Measurements from ENCODE around the gene ZNF646.
A peak's percentile ranks its signal among the peaks of the same experiment; 100 is the strongest.
"Not testable (repeated sequence)": the region's sequence is repeated elsewhere in the genome, so short reads cannot be mapped to it uniquely, and the experiment has no call there.

ZNF646 gene

GRCh38 chr16:31089199-31089598 lies 15.0 kb downstream of the ZNF646 start:
- Histone ChIP-seq H3K4me1 (ENCODE audit: control insufficient read depth in 5 of 5, insufficient read depth in 5 of 5, low read length in 5 of 5) (peaks cover 0 to 11% (median 11%) of the 10 kb centered on the region in 5 donors), H3K36me3 (ENCODE audit: control insufficient read depth in 5 of 5, insufficient read depth in 5 of 5, low read length in 5 of 5) (peaks cover 0 to 61% (median 43%) of the 10 kb centered on the region in 5 donors), H3K9ac (ENCODE audit: low read length in 5 of 5) (no peak overlapping the region), H3K4me3 (ENCODE audit: low read depth in 1 of 5, low read length in 5 of 5) (no peak overlapping the region), H3K9me3 (ENCODE audit: control insufficient read depth in 5 of 5, low read length in 5 of 5) (no peaks in the 10 kb centered on the region), H3K27me3 (ENCODE audit: control insufficient read depth in 5 of 5, insufficient read depth in 4 of 5, low read length in 5 of 5) (no peaks in the 10 kb centered on the region), H3K27ac (ENCODE audit: low read depth, low read length) (no peak overlapping the region)

DNA sequence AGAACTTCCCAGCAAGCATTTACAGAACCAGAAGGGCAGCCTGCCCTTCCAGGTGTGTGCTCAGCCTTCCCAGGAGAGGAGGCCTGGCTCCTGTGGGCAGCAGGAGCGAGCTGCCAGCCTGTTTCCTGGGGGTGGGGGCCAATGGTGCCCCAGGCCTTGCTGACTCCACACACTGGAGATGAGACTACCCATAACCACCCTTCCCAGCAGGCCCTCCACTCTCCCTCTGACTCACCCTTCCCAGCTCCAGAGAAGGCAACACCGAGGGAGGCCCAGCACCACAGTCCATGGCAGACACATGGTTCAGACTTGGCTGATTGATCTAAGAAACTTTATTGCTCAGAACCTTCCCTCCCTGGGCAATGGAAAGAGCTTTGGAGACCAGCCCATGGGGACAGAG lies 16.3 kb downstream of the ZNF646 start:
- Histone ChIP-seq H3K4me1 (ENCODE audit: control insufficient read depth in 5 of 5, insufficient read depth in 5 of 5, low read length in 5 of 5) (peaks cover 0 to 21% (median 14%) of the 10 kb centered on the region in 5 donors), H3K4me3 (ENCODE audit: low read depth in 1 of 5, low read length in 5 of 5) (no peak overlapping the region), H3K9me3 (ENCODE audit: control insufficient read depth in 5 of 5, low read length in 5 of 5) (no peaks in the 10 kb centered on the region), H3K36me3 (ENCODE audit: control insufficient read depth in 5 of 5, insufficient read depth in 5 of 5, low read length in 5 of 5) (peaks cover 0 to 48% (median 30%) of the 10 kb centered on the region in 5 donors), H3K27me3 (ENCODE audit: control insufficient read depth in 5 of 5, insufficient read depth in 4 of 5, low read length in 5 of 5) (no peaks in the 10 kb centered on the region), H3K9ac (ENCODE audit: low read length in 5 of 5) (no peak overlapping the region), H3K27ac (ENCODE audit: low read depth, low read length) (no peak overlapping the region)

DNA sequence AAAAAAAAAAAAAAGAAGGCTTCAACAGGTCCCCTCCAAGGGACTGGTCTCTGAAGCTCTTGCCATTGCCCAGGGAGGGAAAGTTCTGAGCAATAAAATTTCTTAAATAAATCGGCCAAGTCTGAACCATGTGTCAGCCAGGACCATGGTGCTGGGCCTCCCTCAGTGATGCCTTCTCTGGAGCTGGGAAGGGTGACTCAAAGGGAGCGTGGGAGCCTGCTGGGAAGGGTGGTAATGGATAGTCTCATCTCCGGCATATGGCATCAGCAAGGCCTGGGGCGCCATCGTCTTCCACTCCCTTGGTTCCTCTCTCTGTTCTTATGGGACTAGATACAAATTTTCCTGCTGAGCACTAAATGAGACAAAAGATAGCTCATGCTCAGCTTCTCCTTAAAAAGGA lies 18.1 kb downstream of the ZNF646 start:
- no peak overlapping the region for H3K27ac ChIP-seq (ENCODE audit: low read depth, low read length)
- no peak overlapping the region for H3K4me3 ChIP-seq (ENCODE audit: low read depth in 1 of 5, low read length in 5 of 5)
- H3K9ac ChIP-seq (ENCODE audit: low read length in 5 of 5): no peak overlapping the region

GRCh38 chr16:31093132-31093703 lies 19.0 kb downstream of the ZNF646 start:
- Histone ChIP-seq H3K36me3 (ENCODE audit: control insufficient read depth in 5 of 5, insufficient read depth in 5 of 5, low read length in 5 of 5) (peaks cover 0 to 24% (median 17%) of the 10 kb centered on the region in 5 donors), H3K9ac (ENCODE audit: low read length in 5 of 5) (peak overlapping the region in 2 of 5 donors; percentile 80 to 87), H3K27ac (ENCODE audit: low read depth, low read length) (no peak overlapping the region), H3K4me1 (ENCODE audit: control insufficient read depth in 5 of 5, insufficient read depth in 5 of 5, low read length in 5 of 5) (peaks cover 0 to 24% (median 16%) of the 10 kb centered on the region in 5 donors), H3K4me3 (ENCODE audit: low read depth in 1 of 5, low read length in 5 of 5) (peak overlapping the region in 2 of 5 donors; percentile 36), H3K9me3 (ENCODE audit: control insufficient read depth in 5 of 5, low read length in 5 of 5) (no peaks in the 10 kb centered on the region), H3K27me3 (ENCODE audit: control insufficient read depth in 5 of 5, insufficient read depth in 4 of 5, low read length in 5 of 5) (no peaks in the 10 kb centered on the region)

More for the DNA sequence above, 18.1 kb downstream of the ZNF646 start:
- Histone ChIP-seq H3K9me3 (ENCODE audit: control insufficient read depth in 5 of 5, low read length in 5 of 5) (no peaks in the 10 kb centered on the region), H3K27me3 (ENCODE audit: control insufficient read depth in 5 of 5, insufficient read depth in 4 of 5, low read length in 5 of 5) (no peaks in the 10 kb centered on the region), H3K4me1 (ENCODE audit: control insufficient read depth in 5 of 5, insufficient read depth in 5 of 5, low read length in 5 of 5) (peaks cover 0 to 24% (median 16%) of the 10 kb centered on the region in 5 donors), H3K36me3 (ENCODE audit: control insufficient read depth in 5 of 5, insufficient read depth in 5 of 5, low read length in 5 of 5) (peaks cover 0 to 32% (median 19%) of the 10 kb centered on the region in 5 donors)

DNA sequence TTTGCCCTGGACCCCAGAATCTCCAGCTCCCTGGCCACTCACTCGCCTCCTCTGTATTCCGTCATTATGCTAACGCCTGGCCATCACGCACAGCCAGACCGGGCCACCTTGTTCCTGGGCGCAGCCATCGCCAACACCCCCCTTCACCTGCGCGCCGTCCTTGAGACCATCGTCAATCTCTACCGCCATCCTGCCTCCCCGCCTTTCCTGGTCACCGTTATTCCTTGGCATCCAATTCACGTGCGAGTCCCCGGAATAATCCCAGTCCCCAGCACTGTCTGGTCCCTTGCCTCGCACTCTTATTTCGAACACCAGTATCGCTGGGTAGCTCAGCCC lies 19.8 kb downstream of the ZNF646 start:
- H3K4me1 ChIP-seq (ENCODE audit: control insufficient read depth in 5 of 5, insufficient read depth in 5 of 5, low read length in 5 of 5): peaks cover 0 to 24% (median 16%) of the 10 kb centered on the region in 5 donors
- peak overlapping the region; percentile 50 for H3K27ac ChIP-seq (ENCODE audit: low read depth, low read length)
- no peaks in the 10 kb centered on the region for H3K27me3 ChIP-seq (ENCODE audit: control insufficient read depth in 5 of 5, insufficient read depth in 4 of 5, low read length in 5 of 5)

GRCh38 chr16:31094424-31095120 lies 20.4 kb downstream of the ZNF646 start, which contains the start of gene VKORC1:
Gene VKORC1 (minus strand): TSS chr16:31094797. CDS start chr16:31094729, 68 bp downstream.
- peak within 1 kb of the TSS; percentile 50 for H3K27ac ChIP-seq (ENCODE audit: low read depth, low read length)
- peaks cover 0 to 15% (median 12%) of the 10 kb centered on the region in 5 donors for H3K36me3 ChIP-seq (ENCODE audit: control insufficient read depth in 5 of 5, insufficient read depth in 5 of 5, low read length in 5 of 5)
- peak within 1 kb of the TSS in 4 of 5 donors; percentile 67 to 95 (median 84) for H3K9ac ChIP-seq (ENCODE audit: low read length in 5 of 5)
- H3K9me3 ChIP-seq (ENCODE audit: control insufficient read depth in 5 of 5, low read length in 5 of 5): peaks cover 0 to under 1% (median 0%) of the 10 kb centered on the region in 5 donors
- peak within 1 kb of the TSS; percentile 84 to 97 (median 90) for H3K4me3 ChIP-seq (ENCODE audit: low read depth in 1 of 5, low read length in 5 of 5)
- no peaks in the 10 kb centered on the region for H3K27me3 ChIP-seq (ENCODE audit: control insufficient read depth in 5 of 5, insufficient read depth in 4 of 5, low read length in 5 of 5)
- peaks cover 0 to 24% (median 16%) of the 10 kb centered on the region in 5 donors for H3K4me1 ChIP-seq (ENCODE audit: control insufficient read depth in 5 of 5, insufficient read depth in 5 of 5, low read length in 5 of 5)

More for the DNA sequence above, 19.8 kb downstream of the ZNF646 start:
- Histone ChIP-seq H3K4me3 (ENCODE audit: low read depth in 1 of 5, low read length in 5 of 5) (peak overlapping the region; percentile 84 to 97 (median 90)), H3K9ac (ENCODE audit: low read length in 5 of 5) (peak overlapping the region in 4 of 5 donors; percentile 67 to 95 (median 84)), H3K9me3 (ENCODE audit: control insufficient read depth in 5 of 5, low read length in 5 of 5) (no peaks in the 10 kb centered on the region), H3K36me3 (ENCODE audit: control insufficient read depth in 5 of 5, insufficient read depth in 5 of 5, low read length in 5 of 5) (peaks cover 0 to 16% (median 15%) of the 10 kb centered on the region in 5 donors)

- H3K27me3 ChIP-seq (ENCODE audit: control insufficient read depth in 5 of 5, insufficient read depth in 4 of 5, low read length in 5 of 5): no peaks in the 10 kb centered on the region
- H3K27ac ChIP-seq (ENCODE audit: low read depth, low read length): no peak overlapping the region
- peaks cover 0 to 9% (median 4%) of the 10 kb centered on the region in 5 donors for H3K4me1 ChIP-seq (ENCODE audit: control insufficient read depth in 5 of 5, insufficient read depth in 5 of 5, low read length in 5 of 5)
- no peak overlapping the region for H3K9ac ChIP-seq (ENCODE audit: low read length in 5 of 5)
- H3K9me3 ChIP-seq (ENCODE audit: control insufficient read depth in 5 of 5, low read length in 5 of 5): peaks cover 0 to 8% (median 5%) of the 10 kb centered on the region in 5 donors
- H3K36me3 ChIP-seq (ENCODE audit: control insufficient read depth in 5 of 5, insufficient read depth in 5 of 5, low read length in 5 of 5): no peaks in the 10 kb centered on the region
- H3K4me3 ChIP-seq (ENCODE audit: low read depth in 1 of 5, low read length in 5 of 5): no peak overlapping the region
These were observed 25.8 kb downstream of the ZNF646 start for GRCh38 chr16:31099860-31100638.

- not testable (repeated sequence) for H3K9ac ChIP-seq (ENCODE audit: low read length in 5 of 5); H3K27me3 ChIP-seq (ENCODE audit: control insufficient read depth in 5 of 5, insufficient read depth in 4 of 5, low read length in 5 of 5); H3K27ac ChIP-seq (ENCODE audit: low read depth, low read length); H3K36me3 ChIP-seq (ENCODE audit: control insufficient read depth in 5 of 5, insufficient read depth in 5 of 5, low read length in 5 of 5); H3K4me3 ChIP-seq (ENCODE audit: low read depth in 1 of 5, low read length in 5 of 5); H3K9me3 ChIP-seq (ENCODE audit: control insufficient read depth in 5 of 5, low read length in 5 of 5); H3K4me1 ChIP-seq (ENCODE audit: control insufficient read depth in 5 of 5, insufficient read depth in 5 of 5, low read length in 5 of 5)
These were observed 26.8 kb downstream of the ZNF646 start for GRCh38 chr16:31100876-31101641.

DNA sequence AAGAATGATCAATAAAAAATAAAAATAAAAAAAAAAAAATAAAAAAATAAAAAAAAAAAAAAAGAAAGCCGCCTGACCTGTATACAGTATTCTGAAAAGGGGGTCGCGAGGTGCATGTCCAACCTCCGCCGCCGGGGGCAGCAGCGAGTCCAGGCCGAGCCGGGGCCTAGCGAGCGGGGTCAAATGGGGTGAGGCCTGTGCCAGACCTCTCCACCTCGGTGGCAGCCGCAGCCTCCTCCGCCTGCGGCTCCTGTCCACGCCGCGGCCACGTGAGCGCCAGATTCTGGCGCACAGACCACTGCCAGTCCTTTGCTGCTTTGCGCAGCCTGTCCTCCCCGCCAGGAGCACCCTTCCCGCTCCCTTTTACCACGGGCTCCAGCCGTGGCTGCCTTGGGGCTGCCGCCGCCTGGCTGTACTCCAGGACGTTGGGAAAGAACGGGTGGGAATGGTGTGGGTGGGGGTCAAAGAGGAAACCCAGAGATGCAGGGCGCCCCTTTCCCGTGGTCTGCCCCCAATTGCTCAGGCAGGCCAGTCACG lies 31.5 kb downstream of the ZNF646 start:
- H3K27ac ChIP-seq (ENCODE audit: low read depth, low read length): no peak overlapping the region
- no peak overlapping the region for H3K9ac ChIP-seq (ENCODE audit: low read length in 5 of 5)

More for the DNA sequence above, 31.5 kb downstream of the ZNF646 start:
- Histone ChIP-seq H3K36me3 (ENCODE audit: control insufficient read depth in 5 of 5, insufficient read depth in 5 of 5, low read length in 5 of 5) (peaks cover 0 to 16% (median 15%) of the 10 kb centered on the region in 5 donors), H3K9me3 (ENCODE audit: control insufficient read depth in 5 of 5, low read length in 5 of 5) (no peaks in the 10 kb centered on the region), H3K4me1 (ENCODE audit: control insufficient read depth in 5 of 5, insufficient read depth in 5 of 5, low read length in 5 of 5) (peaks cover 2 to 28% (median 21%) of the 10 kb centered on the region in 5 donors), H3K27me3 (ENCODE audit: control insufficient read depth in 5 of 5, insufficient read depth in 4 of 5, low read length in 5 of 5) (no peaks in the 10 kb centered on the region), H3K4me3 (ENCODE audit: low read depth in 1 of 5, low read length in 5 of 5) (peak overlapping the region in 3 of 5 donors; percentile 34 to 48 (median 36))

Measured in subcutaneous abdominal adipose tissue (tissue), 5 donors.